Neuronal stem cell (in vitro differentiated cells): ENCODE data around the gene RTN4RL1.

ENCODE experiments used
- DNase-seq: peaks from one replicate; pipeline ENCODE4 v3.0.0-alpha.2; 2013; ENCODE audit warnings: low spot score
- H2AFZ ChIP-seq: one replicate; pipeline ENCODE4 v1.6.1; 2013; ENCODE audit warnings: mild to moderate bottlenecking, low read length, inconsistent platforms
- H2AK5ac ChIP-seq: 2 replicates; pipeline ENCODE4 v1.6.1; 2013; ENCODE audit warnings: low read depth, mild to moderate bottlenecking, inconsistent platforms, low read length, moderate library complexity, mixed read lengths
- H2BK120ac ChIP-seq: 2 replicates; pipeline ENCODE4 v1.6.1; 2013; ENCODE audit warnings: low read depth, mild to moderate bottlenecking, inconsistent platforms, low read length, moderate library complexity, mixed read lengths
- H2BK12ac ChIP-seq: one replicate; pipeline ENCODE4 v1.6.1; 2013; ENCODE audit warnings: low read length, inconsistent platforms
- H2BK15ac ChIP-seq: 2 replicates; pipeline ENCODE4 v1.6.1; 2013; ENCODE audit warnings: mild to moderate bottlenecking, low read length, inconsistent platforms, mixed read lengths
- H2BK5ac ChIP-seq: one replicate; pipeline ENCODE4 v1.6.1; 2013; ENCODE audit warnings: inconsistent platforms, mild to moderate bottlenecking, low read length, moderate library complexity
- H3K14ac ChIP-seq: one replicate; pipeline ENCODE4 v1.6.1; 2013; ENCODE audit warnings: low read length, inconsistent platforms
- H3K18ac ChIP-seq: 2 replicates; pipeline ENCODE4 v1.6.1; 2013; ENCODE audit warnings: low read length, inconsistent platforms
- H3K23ac ChIP-seq: 2 replicates; pipeline ENCODE4 v1.6.1; 2013; ENCODE audit warnings: low read depth, mild to moderate bottlenecking, mixed read lengths, low read length, inconsistent platforms; ENCODE audit not compliant: poor library complexity
- H3K27ac ChIP-seq: replicated peaks from 3 replicates; pipeline ENCODE4 v1.5.1; 2013; ENCODE audit warnings: low read length, inconsistent platforms
- H3K27me3 ChIP-seq, 3 experiments: 2 replicates each; pipeline ENCODE4 v1.6.1; 2013; ENCODE audit warnings: low read length in 3 of 3, mild to moderate bottlenecking in 2 of 3, inconsistent platforms in 1 of 3, low read depth in 1 of 3, mixed read lengths in 1 of 3, moderate library complexity in 1 of 3; ENCODE audit not compliant: control insufficient read depth in 3 of 3, insufficient read depth in 3 of 3
- H3K36me3 ChIP-seq, 2 donors: replicated peaks in 1 of 2; 2 replicates each; pipeline ENCODE4 v1.6.1; 2013; ENCODE audit warnings: low read length in 2 of 2; ENCODE audit not compliant: control insufficient read depth in 2 of 2, insufficient read depth in 2 of 2
- H3K4ac ChIP-seq: 2 replicates; pipeline ENCODE4 v1.6.1; 2013; ENCODE audit warnings: inconsistent platforms, mild to moderate bottlenecking, low read length, moderate library complexity
- H3K4me1 ChIP-seq, 2 donors: 1 replicate in 1 of 2; 2 replicates in 1 of 2; pipeline ENCODE4 v1.6.1; 2013; ENCODE audit warnings: low read length in 2 of 2, low read depth in 1 of 2; ENCODE audit not compliant: control insufficient read depth in 2 of 2, insufficient read depth in 1 of 2
- H3K4me2 ChIP-seq: one replicate; pipeline ENCODE4 v1.6.1; 2013; ENCODE audit warnings: mild to moderate bottlenecking, low read length, inconsistent platforms; ENCODE audit not compliant: insufficient read depth, poor library complexity, severe bottlenecking
- H3K4me3 ChIP-seq, 2 donors: 2 replicates each; pipeline ENCODE4 v1.5.1; 2013; ENCODE audit warnings: low read length in 2 of 2, mild to moderate bottlenecking in 2 of 2, inconsistent platforms in 1 of 2, moderate library complexity in 1 of 2
- H3K79me1 ChIP-seq: one replicate; pipeline ENCODE4 v1.6.1; 2013; ENCODE audit warnings: low read depth, mild to moderate bottlenecking, inconsistent platforms, low read length, moderate library complexity
- H3K9ac ChIP-seq: one replicate; pipeline ENCODE4 v1.6.1; 2013; ENCODE audit warnings: mild to moderate bottlenecking, low read depth, low read length, inconsistent platforms; ENCODE audit not compliant: poor library complexity
- H3K9me3 ChIP-seq, 2 donors: replicated peaks in 1 of 2; 2 replicates each; pipeline versions ENCODE3 to v1.6.1; 2013; ENCODE audit warnings: low read length in 2 of 2, mild to moderate bottlenecking in 2 of 2, inconsistent platforms in 1 of 2, low read depth in 1 of 2, mixed read lengths in 1 of 2, moderate library complexity in 1 of 2; ENCODE audit not compliant: control insufficient read depth in 2 of 2, insufficient read depth in 1 of 2
- H4K8ac ChIP-seq: one replicate; pipeline ENCODE4 v1.6.1; 2013; ENCODE audit warnings: low read depth, mild to moderate bottlenecking, inconsistent platforms, low read length, moderate library complexity
- H4K91ac ChIP-seq: one replicate; pipeline ENCODE4 v1.6.1; 2013; ENCODE audit warnings: low read length, low read depth, mild to moderate bottlenecking, inconsistent platforms; ENCODE audit not compliant: poor library complexity
- WGBS, 2 donors: extraction: QIAGEN DNeasy Blood & Tissue Kit; methylation state at CpG; one replicate each; pipeline ENCODE4 v1.1.7; 2013; ENCODE audit warnings: missing lambda C conversion rate in 2 of 2, mixed read lengths in 1 of 2; ENCODE audit not compliant: insufficient read length in 2 of 2, insufficient replicate concordance in 1 of 2; ENCODE audit errors: extremely low coverage in 2 of 2; 5-methylcytosine and 5-hydroxymethylcytosine counted together

Gene RTN4RL1

GRCh38 chr17:2058586-2059546, 33.7 kb upstream of the RTN4RL1 start:
- H2BK120ac ChIP-seq, result no peak overlapping the region
- H3K36me3 ChIP-seq, result peaks cover 9 to 41% of the 10 kb centered on the region in 2 donors
- H4K8ac ChIP-seq, result no peak overlapping the region
- no peak overlapping the region for H3K4ac ChIP-seq
- H3K14ac ChIP-seq, result no peak overlapping the region
- WGBS, 2 donors, result no CpG with 5 or more reads among the region's 78 CpGs
- H3K27ac ChIP-seq, result no peak overlapping the region
- peaks cover 3% of the 10 kb centered on the region for H3K79me1 ChIP-seq
- peak overlapping the region; percentile 37 for H2AK5ac ChIP-seq
- peaks cover 14 to 19% of the 10 kb centered on the region in 2 donors for H3K4me1 ChIP-seq
- no peak overlapping the region for H4K91ac ChIP-seq
- no peak overlapping the region for H2AFZ ChIP-seq
- H3K18ac ChIP-seq, result peak overlapping the region; percentile 17
- peak overlapping the region; percentile 11 for H3K4me2 ChIP-seq
- no peak overlapping the region for H3K9ac ChIP-seq
- H2BK15ac ChIP-seq, result no peak overlapping the region
- no peak overlapping the region for H3K4me3 ChIP-seq
- peaks cover 0 to 73% (median 57%) of the 10 kb centered on the region in 3 experiments for H3K27me3 ChIP-seq
- DNase-seq, result no peak
- H3K23ac ChIP-seq, result peak overlapping the region; percentile 83
- no peak overlapping the region for H2BK5ac ChIP-seq
- no peak overlapping the region for H2BK12ac ChIP-seq
- H3K9me3 ChIP-seq, result peaks cover 0 to 7% of the 10 kb centered on the region in 2 donors

DNA sequence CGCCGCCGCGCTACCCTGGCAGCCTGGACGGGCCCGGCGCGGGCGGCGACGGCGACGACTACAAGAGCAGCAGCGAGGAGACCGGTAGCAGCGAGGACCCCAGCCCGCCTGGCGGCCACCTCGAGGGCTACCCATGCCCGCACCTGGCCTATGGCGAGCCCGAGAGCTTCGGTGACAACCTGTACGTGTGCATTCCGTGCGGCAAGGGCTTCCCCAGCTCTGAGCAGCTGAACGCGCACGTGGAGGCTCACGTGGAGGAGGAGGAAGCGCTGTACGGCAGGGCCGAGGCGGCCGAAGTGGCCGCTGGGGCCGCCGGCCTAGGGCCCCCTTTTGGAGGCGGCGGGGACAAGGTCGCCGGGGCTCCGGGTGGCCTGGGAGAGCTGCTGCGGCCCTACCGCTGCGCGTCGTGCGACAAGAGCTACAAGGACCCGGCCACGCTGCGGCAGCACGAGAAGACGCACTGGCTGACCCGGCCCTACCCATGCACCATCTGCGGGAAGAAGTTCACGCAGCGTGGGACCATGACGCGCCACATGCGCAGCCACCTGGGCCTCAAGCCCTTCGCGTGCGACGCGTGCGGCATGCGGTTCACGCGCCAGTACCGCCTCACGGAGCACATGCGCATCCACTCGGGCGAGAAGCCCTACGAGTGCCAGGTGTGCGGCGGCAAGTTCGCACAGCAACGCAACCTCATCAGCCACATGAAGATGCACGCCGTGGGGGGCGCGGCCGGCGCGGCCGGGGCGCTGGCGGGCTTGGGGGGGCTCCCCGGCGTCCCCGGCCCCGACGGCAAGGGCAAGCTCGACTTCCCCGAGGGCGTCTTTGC, 32.8 kb upstream of the RTN4RL1 start:
- H2BK5ac ChIP-seq, result no peak overlapping the region
- peak overlapping the region; percentile 77 for H3K9ac ChIP-seq
- no peak overlapping the region for H4K8ac ChIP-seq
- WGBS, 2 donors, result no CpG with 5 or more reads among the region's 98 CpGs
- DNase-seq, result no peak
- no peak overlapping the region for H3K27ac ChIP-seq
- H3K4me2 ChIP-seq, result peak overlapping the region; percentile 49
- H2AK5ac ChIP-seq, result peak overlapping the region; percentile 56
- peaks cover 11 to 17% of the 10 kb centered on the region in 2 donors for H3K4me1 ChIP-seq
- no peak overlapping the region for H4K91ac ChIP-seq
- H3K9me3 ChIP-seq, result peaks cover 0 to 7% of the 10 kb centered on the region in 2 donors
- H2BK12ac ChIP-seq, result no peak overlapping the region
- no peak overlapping the region for H2AFZ ChIP-seq
- H3K4ac ChIP-seq, result no peak overlapping the region
- peak overlapping the region; percentile 87 for H3K18ac ChIP-seq
- peak overlapping the region in 1 of 2 donors; percentile 64 for H3K4me3 ChIP-seq
- no peak overlapping the region for H2BK15ac ChIP-seq
- H2BK120ac ChIP-seq, result no peak overlapping the region
- peak overlapping the region; percentile 63 for H3K14ac ChIP-seq
- H3K79me1 ChIP-seq, result peaks cover 3% of the 10 kb centered on the region
- peaks cover 5 to 33% of the 10 kb centered on the region in 2 donors for H3K36me3 ChIP-seq
- peaks cover 0 to 82% (median 63%) of the 10 kb centered on the region in 3 experiments for H3K27me3 ChIP-seq
- H3K23ac ChIP-seq, result peak overlapping the region; percentile 83

GRCh38 chr17:2057175-2057759, 32.1 kb upstream of the RTN4RL1 start:
- no peak for DNase-seq
- H4K91ac ChIP-seq, result no peak overlapping the region
- H2BK120ac ChIP-seq, result no peak overlapping the region
- peak overlapping the region; percentile 71 for H3K14ac ChIP-seq
- H2BK5ac ChIP-seq, result no peak overlapping the region
- H3K4ac ChIP-seq, result no peak overlapping the region
- no peak overlapping the region for H4K8ac ChIP-seq
- H3K4me2 ChIP-seq, result peak overlapping the region; percentile 49
- H3K9ac ChIP-seq, result peak overlapping the region; percentile 70
- no peak overlapping the region for H2BK12ac ChIP-seq
- peak overlapping the region in 1 of 2 donors; percentile 38 for H3K4me3 ChIP-seq
- peaks cover 5 to 13% of the 10 kb centered on the region in 2 donors for H3K4me1 ChIP-seq
- no peak overlapping the region for H3K23ac ChIP-seq
- WGBS, 2 donors, result no CpG with 5 or more reads among the region's 81 CpGs
- peaks cover 3% of the 10 kb centered on the region for H3K79me1 ChIP-seq
- peaks cover 5 to 30% of the 10 kb centered on the region in 2 donors for H3K36me3 ChIP-seq
- H2BK15ac ChIP-seq, result no peak overlapping the region
- H2AFZ ChIP-seq, result no peak overlapping the region
- H3K18ac ChIP-seq, result peak overlapping the region; percentile 87
- H2AK5ac ChIP-seq, result peak overlapping the region; percentile 56
- H3K9me3 ChIP-seq, result peaks cover 0 to 7% of the 10 kb centered on the region in 2 donors
- H3K27me3 ChIP-seq, result peaks cover 0 to 84% (median 63%) of the 10 kb centered on the region in 3 experiments
- H3K27ac ChIP-seq, result no peak overlapping the region
